HG03571 (cell line): Measurements from ENCODE around the gene NINJ1.
"Not testable (repeated sequence)": the region's sequence is repeated elsewhere in the genome, so short reads cannot be mapped to it uniquely, and the experiment has no call there.

Experiments used
- ATAC-seq: cut with Tn5 transposase; IDR thresholded peaks from one replicate; pipeline ENCODE4 v1.9.1; 2021; ENCODE audit not compliant: unreplicated experiment

The NINJ1 gene

GRCh38 chr9:93120846-93121315 is 13.2 kb downstream of the NINJ1 start:
- ATAC-seq, result no peak

DNA sequence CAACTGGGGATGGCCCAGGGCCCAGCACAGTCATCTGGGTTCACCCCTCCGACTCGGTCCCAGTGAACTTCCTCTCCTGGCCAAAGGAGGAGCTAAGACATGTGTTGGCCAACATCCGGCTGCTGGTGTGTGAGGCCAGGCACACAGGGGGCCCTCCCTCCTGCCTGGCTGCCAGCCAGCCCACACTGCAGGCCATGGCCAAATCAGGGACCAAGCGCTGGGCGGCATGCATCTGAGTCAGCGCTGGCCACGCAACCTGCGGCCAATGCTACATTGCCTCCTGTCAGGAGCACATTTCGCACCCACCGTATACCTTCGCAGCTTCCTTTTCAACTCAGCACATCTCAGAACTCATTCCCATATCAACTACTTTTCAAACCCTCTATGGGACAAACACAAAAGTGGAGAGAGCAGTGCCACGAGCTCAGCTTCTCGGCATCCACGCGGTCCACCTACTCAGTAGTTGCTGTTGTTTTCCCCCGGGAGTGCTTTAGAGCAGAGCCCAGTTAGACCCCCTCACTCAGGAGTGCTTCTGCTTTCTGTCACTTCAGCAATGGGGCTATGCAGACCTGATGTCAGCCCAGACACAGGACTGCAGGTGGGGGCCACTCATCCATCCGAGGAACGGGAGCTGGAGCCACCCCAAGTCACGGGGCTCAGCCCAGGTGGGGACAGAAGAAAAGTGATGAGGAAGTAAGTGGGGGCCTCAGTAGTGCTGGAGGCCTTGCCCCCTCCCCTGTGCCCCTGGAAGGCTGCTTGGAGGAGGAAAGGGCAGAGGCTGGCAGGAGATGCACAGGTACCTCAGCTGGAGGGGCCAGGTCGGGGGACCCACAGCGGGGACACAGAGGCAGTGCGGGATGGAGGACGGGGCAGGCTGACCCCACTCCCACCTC is 13.9 kb downstream of the NINJ1 start:
- ATAC-seq, result peak; percentile 94

GRCh38 chr9:93119703-93119952 is 14.4 kb downstream of the NINJ1 start:
- no peak for ATAC-seq

GRCh38 chr9:93118863-93119702 is 15.0 kb downstream of the NINJ1 start:
- no peak for ATAC-seq

DNA sequence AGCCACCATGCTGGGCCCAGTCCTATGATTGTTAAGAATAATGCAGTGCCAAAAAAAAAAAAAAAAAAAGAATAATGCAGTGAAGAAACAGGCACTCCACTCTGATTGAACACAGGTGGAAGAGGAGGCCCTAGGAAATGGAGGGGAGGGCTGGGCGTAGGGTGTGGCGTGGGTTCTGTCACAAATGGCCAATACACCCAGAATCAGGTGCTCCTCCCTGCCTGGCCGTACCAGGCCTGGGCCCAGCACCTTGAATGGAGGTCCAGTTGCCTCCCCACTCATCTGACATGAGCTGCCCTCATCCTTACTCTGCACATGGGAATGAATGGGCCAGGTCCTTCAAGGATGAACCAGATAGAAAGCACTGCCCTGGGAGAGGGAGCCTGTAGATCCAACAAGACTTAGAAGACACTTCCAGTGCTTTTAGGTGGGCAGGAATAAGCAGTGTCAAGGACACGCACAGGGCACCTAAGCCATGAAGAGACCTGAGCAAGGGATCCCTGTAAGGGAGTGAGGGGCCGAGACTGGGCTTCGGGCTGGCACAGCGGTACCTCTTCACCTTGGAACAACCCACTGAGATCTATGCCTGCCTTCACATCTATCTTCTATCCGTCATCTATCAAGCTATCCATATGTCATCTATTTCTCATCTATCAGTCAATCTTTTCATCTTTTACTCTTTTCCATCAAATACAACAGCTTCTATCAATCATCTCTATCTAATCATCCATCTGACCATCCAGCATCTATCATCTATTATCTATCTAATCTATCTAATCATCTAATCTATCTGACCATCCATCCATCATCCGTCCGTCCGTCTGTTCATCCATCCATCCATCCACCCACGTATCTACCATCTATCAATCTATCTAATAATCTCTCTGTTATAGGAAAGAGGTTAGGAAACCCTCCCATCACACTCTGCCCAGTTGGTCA is 15.9 kb downstream of the NINJ1 start:
- no peak for ATAC-seq

- ATAC-seq, result not testable (repeated sequence)
These were observed 16.5 kb downstream of the NINJ1 start for GRCh38 chr9:93117521-93117920.

DNA sequence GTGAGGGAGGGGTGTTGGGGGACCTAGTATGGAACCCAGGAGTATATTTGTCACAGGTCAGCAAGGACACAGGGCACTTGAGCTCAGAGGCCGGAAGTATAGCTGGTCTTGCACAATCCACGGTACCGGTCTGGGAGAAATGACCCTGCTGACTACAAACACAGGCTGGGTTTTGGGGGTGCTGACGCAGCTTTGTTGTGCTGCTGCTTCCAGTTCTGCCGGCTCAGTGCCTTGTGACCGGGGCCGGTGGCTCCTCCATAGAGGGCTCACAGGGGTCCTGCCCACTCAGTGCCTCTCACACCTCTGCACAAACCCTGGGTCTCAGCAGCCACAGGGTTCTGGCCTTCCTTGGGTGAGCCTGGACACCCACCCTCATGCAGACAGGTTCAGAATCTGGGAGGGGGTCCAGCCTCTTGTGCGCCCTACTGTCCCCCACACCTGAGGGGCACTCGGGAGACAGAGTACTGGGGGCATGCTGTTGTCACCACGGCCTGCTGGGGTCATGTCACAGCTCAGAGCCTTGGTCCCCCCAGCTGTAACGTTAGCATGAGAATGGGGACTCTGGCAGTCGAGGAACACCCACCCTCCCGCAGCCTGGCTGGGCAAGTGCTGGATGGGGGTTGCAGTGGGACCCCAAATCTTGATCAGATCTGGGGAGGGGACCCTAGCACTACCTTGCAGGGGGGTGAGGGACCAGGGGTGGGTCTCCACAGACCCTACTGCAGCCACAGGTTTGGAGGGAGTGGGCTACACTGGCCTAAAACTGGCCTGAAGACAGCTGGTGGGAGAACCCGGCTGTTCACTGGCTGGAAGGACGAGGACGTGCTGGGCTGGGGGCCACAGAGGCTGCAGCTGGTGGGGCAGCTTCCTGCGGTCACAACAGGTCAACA is 17.7 kb downstream of the NINJ1 start:
- no peak for ATAC-seq

DNA sequence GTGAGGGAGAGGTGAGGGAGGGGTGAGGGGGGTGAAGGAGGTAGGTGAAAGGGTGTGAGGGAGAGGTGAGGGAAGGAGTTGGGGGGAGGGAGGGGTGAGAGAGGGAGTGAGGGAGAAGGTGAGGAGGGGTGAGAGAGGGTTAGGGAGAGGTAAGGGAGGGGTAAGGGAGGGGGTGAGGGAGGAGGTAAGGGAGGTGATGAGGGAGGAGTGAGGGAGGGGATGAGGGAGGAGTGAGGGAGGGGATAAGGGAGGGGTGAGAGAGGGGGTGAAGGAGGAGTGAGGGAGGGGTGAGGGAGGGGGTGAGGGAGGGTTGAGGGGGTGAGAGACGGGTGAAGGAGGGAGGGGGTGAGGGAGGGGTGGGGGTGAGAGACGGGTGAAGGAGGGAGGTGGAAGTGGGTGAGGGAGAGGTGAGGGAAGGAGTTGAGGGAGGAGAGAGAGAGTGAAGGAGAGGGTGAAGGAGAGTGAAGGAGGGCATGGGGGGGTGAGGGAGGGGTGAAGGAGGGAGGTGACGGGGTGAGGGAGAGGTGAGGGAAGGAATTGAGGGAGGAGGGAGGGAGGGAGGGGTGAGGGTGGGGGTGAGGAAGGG is 18.5 kb downstream of the NINJ1 start:
- ATAC-seq, result no peak

GRCh38 chr9:93114984-93115335 is 19.1 kb downstream of the NINJ1 start:
- no peak for ATAC-seq

DNA sequence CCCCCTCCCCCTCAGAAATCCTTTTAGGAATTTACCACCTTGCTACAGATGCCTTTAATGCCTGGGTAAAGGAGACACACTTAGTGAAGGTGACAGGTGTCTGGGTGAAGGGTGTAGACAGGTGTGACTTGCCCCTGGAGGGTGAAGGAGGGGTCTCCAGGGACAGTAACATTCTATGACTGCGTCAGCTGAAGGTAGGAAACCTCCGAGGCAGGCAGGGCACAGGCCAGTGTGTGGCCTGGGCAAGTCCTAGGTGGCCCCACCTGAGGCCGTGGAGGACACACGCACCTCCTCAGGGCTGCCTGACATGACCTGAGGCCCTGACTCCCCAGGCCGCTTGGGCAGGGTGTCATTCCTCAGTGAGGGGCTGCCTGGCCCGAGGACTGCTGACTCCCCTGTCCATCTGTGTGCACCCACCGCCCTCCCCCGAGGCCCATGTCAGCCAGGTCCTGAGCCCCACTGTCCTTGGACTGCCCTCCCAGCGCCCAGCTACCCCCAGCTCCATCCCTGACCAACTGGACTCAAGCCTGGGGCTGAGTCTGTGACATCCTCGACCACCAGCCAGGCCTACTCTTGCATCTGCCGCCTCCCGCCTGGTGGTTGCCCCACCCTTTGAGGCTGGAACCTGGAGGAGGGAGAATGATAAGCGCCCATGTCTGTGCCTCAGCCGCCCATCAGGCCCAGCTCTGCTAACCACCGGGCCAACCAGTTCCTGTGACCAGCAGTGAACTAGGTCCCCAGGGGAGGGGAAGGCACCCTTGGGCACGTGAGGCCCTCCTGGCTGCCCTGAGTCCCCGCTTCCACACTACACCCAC is 19.7 kb downstream of the NINJ1 start:
- ATAC-seq, result no peak

- no peak for ATAC-seq
These were observed 21.1 kb downstream of the NINJ1 start for GRCh38 chr9:93112864-93113389.

GRCh38 chr9:93112116-93112863 is 21.8 kb downstream of the NINJ1 start:
- ATAC-seq, result no peak

- ATAC-seq, result no peak
These were observed 22.5 kb downstream of the NINJ1 start for GRCh38 chr9:93111371-93112115.

DNA sequence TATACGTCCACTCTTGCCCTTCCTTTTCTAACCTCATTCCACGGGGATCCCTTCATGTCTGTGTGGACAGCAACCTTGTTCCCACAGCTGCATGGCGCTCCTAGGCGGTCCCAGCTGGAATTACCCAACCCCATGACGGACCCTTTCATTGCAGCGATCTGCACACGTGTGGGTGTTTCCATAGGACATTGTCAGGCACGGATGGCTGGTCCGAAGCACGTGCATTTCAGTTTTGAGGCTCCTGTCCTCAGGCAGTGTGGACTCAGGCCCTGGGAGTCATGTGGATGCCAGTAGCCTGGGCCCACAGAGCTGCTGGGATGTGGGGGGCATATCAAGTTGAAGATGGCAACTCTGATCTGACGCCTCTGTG is 23.1 kb downstream of the NINJ1 start:
- no peak for ATAC-seq

DNA sequence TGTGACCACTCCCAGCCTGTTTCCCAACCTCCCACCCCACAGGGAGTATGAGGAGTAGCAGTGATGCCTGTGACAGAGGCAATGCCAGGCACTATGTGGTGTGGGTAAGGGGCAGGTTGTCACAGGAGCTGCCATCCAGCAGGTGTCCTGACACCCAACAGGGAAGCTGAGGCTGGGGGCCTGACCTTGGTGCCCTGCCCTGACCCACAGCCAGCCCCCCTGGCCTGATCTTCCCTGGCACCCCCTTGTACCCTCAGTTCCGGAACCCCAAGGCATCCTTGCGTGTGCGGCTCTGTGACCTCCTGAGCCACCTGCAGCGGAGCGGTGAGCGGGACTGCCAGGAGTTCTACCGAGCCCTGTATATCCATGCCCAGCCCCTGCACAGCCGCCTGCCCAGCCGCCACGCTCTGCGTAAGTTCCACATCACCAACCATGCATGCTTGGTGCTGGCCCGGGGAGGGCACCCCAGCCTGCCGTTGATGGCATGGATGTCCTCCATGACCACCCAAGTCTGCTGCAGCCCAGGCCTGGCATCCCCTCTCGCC is 23.7 kb downstream of the NINJ1 start:
- no peak for ATAC-seq

- ATAC-seq, result no peak
These were observed 25.6 kb downstream of the NINJ1 start for GRCh38 chr9:93108291-93109041.

DNA sequence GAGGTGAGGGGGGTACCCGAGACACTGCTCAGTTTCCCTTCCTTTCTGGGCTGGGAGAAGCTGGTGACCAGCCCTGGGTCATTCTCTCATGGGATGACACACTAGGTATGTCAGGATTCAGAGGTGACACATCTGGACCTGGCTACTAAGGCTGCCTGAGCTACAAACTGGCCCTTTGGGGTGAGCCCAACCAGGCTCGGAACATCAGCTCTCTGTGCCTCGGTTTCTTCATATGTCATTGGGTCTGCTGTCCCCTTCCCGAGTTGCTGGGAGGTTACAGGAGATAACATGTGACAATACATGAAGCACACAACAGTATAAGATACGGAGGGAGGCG is 26.3 kb downstream of the NINJ1 start:
- ATAC-seq, result no peak
